HG02981 (cell line): ENCODE data around the gene PSORS1C2.
"Not testable (repeated sequence)": the region's sequence is repeated elsewhere in the genome, so short reads cannot be mapped to it uniquely, and the experiment has no call there.

Experiments
- ATAC-seq: cut with Tn5 transposase; IDR thresholded peaks from one replicate; pipeline ENCODE4 v1.9.1; 2021; ENCODE audit warnings: mild to moderate bottlenecking, moderate library complexity; ENCODE audit not compliant: unreplicated experiment

Gene PSORS1C2

GRCh38 chr6:31138982-31139381, at the start of gene PSORS1C2:
TSS of gene PSORS1C2 (minus strand) at chr6:31139066. CDS start at chr6:31139026, 40 bp downstream.
- ATAC-seq = no peak

GRCh38 chr6:31187780-31188194, 48.9 kb upstream of the PSORS1C2 start:
- ATAC-seq = no peak

GRCh38 chr6:31186052-31186734, 47.3 kb upstream of the PSORS1C2 start:
- no peak for ATAC-seq

- not testable (repeated sequence) for ATAC-seq
Measured at GRCh38 chr6:31185695-31186051, 46.8 kb upstream of the PSORS1C2 start.

- not testable (repeated sequence) for ATAC-seq
Measured at GRCh38 chr6:31183859-31184258, 45.0 kb upstream of the PSORS1C2 start.

GRCh38 chr6:31183287-31183686, 44.4 kb upstream of the PSORS1C2 start:
- not testable (repeated sequence) for ATAC-seq

GRCh38 chr6:31180500-31180899, 41.6 kb upstream of the PSORS1C2 start:
- ATAC-seq = no peak

- no peak for ATAC-seq
Measured at GRCh38 chr6:31179896-31180295, 41.0 kb upstream of the PSORS1C2 start.

- no peak for ATAC-seq
Measured at GRCh38 chr6:31179042-31179386, 40.1 kb upstream of the PSORS1C2 start.

GRCh38 chr6:31178143-31179041, 39.5 kb upstream of the PSORS1C2 start:
- ATAC-seq = no peak

- no peak for ATAC-seq
Measured at GRCh38 chr6:31175971-31176370, 37.1 kb upstream of the PSORS1C2 start.

GRCh38 chr6:31174378-31174777, 35.5 kb upstream of the PSORS1C2 start:
- no peak for ATAC-seq

GRCh38 chr6:31173406-31173805, 34.5 kb upstream of the PSORS1C2 start:
- ATAC-seq = no peak

- ATAC-seq = no peak
Measured at GRCh38 chr6:31172973-31173384, 34.1 kb upstream of the PSORS1C2 start.

GRCh38 chr6:31171931-31172905, 33.4 kb upstream of the PSORS1C2 start:
- ATAC-seq = no peak

GRCh38 chr6:31170987-31171671, 32.3 kb upstream of the PSORS1C2 start:
- ATAC-seq = no peak

- ATAC-seq = no peak
Measured at GRCh38 chr6:31170600-31170881, 31.7 kb upstream of the PSORS1C2 start, which contains the start of gene POU5F1. TSS of gene POU5F1 (minus strand) at chr6:31170682. CDS start at chr6:31170620, 62 bp downstream.

- not testable (repeated sequence) for ATAC-seq
Measured at GRCh38 chr6:31169858-31170599, 31.2 kb upstream of the PSORS1C2 start.

- ATAC-seq = no peak
Measured at GRCh38 chr6:31169123-31169857, 30.4 kb upstream of the PSORS1C2 start.
